ENCODE data around the gene FAM25G. TPM values are rescaled to one million over a fixed set of nuclear protein-coding genes. Genes with fewer than 3 reads are reported as not detected.
"Not testable (repeated sequence)": the region's sequence is repeated elsewhere in the genome, so short reads cannot be mapped to it uniquely, and the experiment has no call there.

Gene FAM25G
- total and polyA plus RNA-seq, 2 of the 8 experiments (the other 6 are each of a cell fraction or from before 2014, with no cell fraction given), result not detected

DNA sequence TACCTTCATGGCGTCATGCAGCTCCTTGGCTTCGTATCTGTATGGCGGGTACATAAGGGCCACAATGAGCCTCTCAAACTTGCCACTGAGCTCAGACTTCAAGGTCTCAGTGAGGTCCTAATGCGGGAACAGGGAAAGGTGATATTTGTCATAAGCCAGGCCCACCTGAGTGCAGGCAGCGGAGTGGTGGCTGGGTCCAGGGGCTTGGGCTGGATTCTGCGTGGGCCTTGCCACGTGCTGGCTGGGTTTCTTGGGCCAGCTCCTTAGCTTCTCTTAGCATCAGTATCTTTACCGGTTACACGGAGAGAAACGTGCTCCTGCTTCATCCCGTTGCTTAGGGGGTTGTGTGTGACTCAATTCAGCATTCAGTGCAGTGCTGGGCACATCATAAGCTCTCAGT lies 14.4 kb downstream of the FAM25G start:
- H3K14ac ChIP-seq (ENCODE audit: insufficient read length); CTCF ChIA-PET (ENCODE audit: partially characterized antibody); POLR2A ChIA-PET (ENCODE audit: partially characterized antibody); H3K56ac ChIP-seq (replicated peaks; ENCODE audit: insufficient read length, low read depth, low read length); H3K36me3 ChIP-seq (ENCODE audit: control insufficient read depth in 2 of 4, insufficient read depth in 4 of 4, low read length in 3 of 4); H3K23ac ChIP-seq (ENCODE audit: insufficient read length); H2AFZ ChIP-seq (ENCODE audit: low read length); H4K91ac ChIP-seq (replicated peaks; ENCODE audit: insufficient read length, low read length); H3K9ac ChIP-seq (replicated peaks in 1 of 4; ENCODE audit: extremely low read depth in 1 of 4, low read depth in 3 of 4, low read length in 3 of 4); H3K4ac ChIP-seq (replicated peaks; ENCODE audit: insufficient read length, low read depth, low read length); H3K18ac ChIP-seq (ENCODE audit: extremely low read depth, low read length); H2BK20ac ChIP-seq (ENCODE audit: low read length); FAIRE-seq; H4K20me1 ChIP-seq (replicated peaks in 1 of 2; ENCODE audit: control insufficient read depth in 1 of 2, insufficient read depth in 2 of 2, low read length in 2 of 2); H3K4me2 ChIP-seq (ENCODE audit: insufficient read depth in 1 of 2, low read depth in 2 of 2, low read length in 2 of 2); H3K79me1 ChIP-seq (ENCODE audit: low read depth, low read length); H2BK5ac ChIP-seq (ENCODE audit: low read depth, low read length); H2BK15ac ChIP-seq (ENCODE audit: low read length); H3K23me2 ChIP-seq (ENCODE audit: low read depth, low read length); DNase-seq (ENCODE audit: low read depth in 1 of 2, low spot score in 2 of 2); H3K79me2 ChIP-seq (ENCODE audit: control insufficient read depth in 1 of 2, insufficient read depth in 2 of 2, low read length in 2 of 2); H2AK5ac ChIP-seq (ENCODE audit: low read depth, low read length); H3K27ac ChIP-seq (ENCODE audit: low read depth, low read length); H3K27me3 ChIP-seq (replicated peaks in 1 of 4; ENCODE audit: control insufficient read depth in 3 of 4, extremely low read depth in 1 of 4, insufficient read depth in 3 of 4, low read length in 3 of 4); H2BK12ac ChIP-seq (ENCODE audit: low read depth, low read length); H2BK120ac ChIP-seq (replicated peaks; ENCODE audit: low read depth, low read length); H3K4me3 ChIP-seq (ENCODE audit: extremely low read depth in 1 of 4, insufficient read depth in 2 of 4, low read depth in 3 of 4, low read length in 4 of 4); H4K5ac ChIP-seq (ENCODE audit: insufficient read length, low read depth, low read length); H4K8ac ChIP-seq (ENCODE audit: extremely low read depth, insufficient read depth, low read length); H3K9me3 ChIP-seq (ENCODE audit: insufficient read depth in 2 of 2, low read depth in 1 of 2, low read length in 1 of 2); H3K4me1 ChIP-seq (replicated peaks in 1 of 4; ENCODE audit: control insufficient read depth in 3 of 4, insufficient read depth in 4 of 4, low read length in 3 of 4): not testable (repeated sequence)
- WGBS, 2 experiments (ENCODE audit: extremely low coverage in 1 of 2, insufficient coverage in 1 of 2, insufficient read length in 1 of 2, insufficient replicate concordance in 2 of 2, low coverage in 1 of 2, low lambda C conversion rate in 2 of 2, missing lambda C conversion rate in 1 of 2), result 100% methylated on average over 3 of the region's 11 CpGs; no CpG with 5 or more reads in 1 of the 2 experiments

GRCh38 chr10:47475101-47475500 lies 16.4 kb downstream of the FAM25G start:
- POLR2A ChIA-PET (ENCODE audit: partially characterized antibody), result not testable (repeated sequence)

More at GRCh38 chr10:47475101-47475500, 16.4 kb downstream of the FAM25G start:
- H3K14ac ChIP-seq (ENCODE audit: insufficient read length); H3K27me3 ChIP-seq (replicated peaks in 1 of 4; ENCODE audit: control insufficient read depth in 3 of 4, extremely low read depth in 1 of 4, insufficient read depth in 3 of 4, low read length in 3 of 4); H3K4ac ChIP-seq (replicated peaks; ENCODE audit: insufficient read length, low read depth, low read length); H4K91ac ChIP-seq (replicated peaks; ENCODE audit: insufficient read length, low read length); DNase-seq (ENCODE audit: low read depth in 1 of 2, low spot score in 2 of 2); H3K23ac ChIP-seq (ENCODE audit: insufficient read length); H4K5ac ChIP-seq (ENCODE audit: insufficient read length, low read depth, low read length); H3K79me2 ChIP-seq (ENCODE audit: control insufficient read depth in 1 of 2, insufficient read depth in 2 of 2, low read length in 2 of 2); H2BK20ac ChIP-seq (ENCODE audit: low read length); H3K9me3 ChIP-seq (ENCODE audit: insufficient read depth in 2 of 2, low read depth in 1 of 2, low read length in 1 of 2); FAIRE-seq; H4K20me1 ChIP-seq (replicated peaks in 1 of 2; ENCODE audit: control insufficient read depth in 1 of 2, insufficient read depth in 2 of 2, low read length in 2 of 2); H3K27ac ChIP-seq (ENCODE audit: low read depth, low read length); H3K4me2 ChIP-seq (ENCODE audit: insufficient read depth in 1 of 2, low read depth in 2 of 2, low read length in 2 of 2); H2AFZ ChIP-seq (ENCODE audit: low read length); H3K4me3 ChIP-seq (ENCODE audit: extremely low read depth in 1 of 4, insufficient read depth in 2 of 4, low read depth in 3 of 4, low read length in 4 of 4); H2AK5ac ChIP-seq (ENCODE audit: low read depth, low read length); H3K36me3 ChIP-seq (ENCODE audit: control insufficient read depth in 2 of 4, insufficient read depth in 4 of 4, low read length in 3 of 4); H3K23me2 ChIP-seq (ENCODE audit: low read depth, low read length); H3K4me1 ChIP-seq (replicated peaks in 1 of 4; ENCODE audit: control insufficient read depth in 3 of 4, insufficient read depth in 4 of 4, low read length in 3 of 4); H3K79me1 ChIP-seq (ENCODE audit: low read depth, low read length); H3K9ac ChIP-seq (replicated peaks in 1 of 4; ENCODE audit: extremely low read depth in 1 of 4, low read depth in 3 of 4, low read length in 3 of 4); H4K8ac ChIP-seq (ENCODE audit: extremely low read depth, insufficient read depth, low read length); CTCF ChIA-PET (ENCODE audit: partially characterized antibody); H2BK5ac ChIP-seq (ENCODE audit: low read depth, low read length); H2BK15ac ChIP-seq (ENCODE audit: low read length); H2BK120ac ChIP-seq (replicated peaks; ENCODE audit: low read depth, low read length); H3K18ac ChIP-seq (ENCODE audit: extremely low read depth, low read length); H3K56ac ChIP-seq (replicated peaks; ENCODE audit: insufficient read length, low read depth, low read length); H2BK12ac ChIP-seq (ENCODE audit: low read depth, low read length): not testable (repeated sequence)
- 83% methylated on average over 1 of the region's 5 CpGs; no CpG with 5 or more reads in 1 of the 2 experiments for WGBS, 2 experiments (ENCODE audit: extremely low coverage in 1 of 2, insufficient coverage in 1 of 2, insufficient read length in 1 of 2, insufficient replicate concordance in 2 of 2, low coverage in 1 of 2, low lambda C conversion rate in 2 of 2, missing lambda C conversion rate in 1 of 2)
